ENCODE data around the gene CAMK1G. TPM values are rescaled to one million over a fixed set of nuclear protein-coding genes. Genes with fewer than 3 reads are reported as not detected.

The CAMK1G gene
- total RNA-seq, 1 experiment from 2014 or later, result not detected

DNA sequence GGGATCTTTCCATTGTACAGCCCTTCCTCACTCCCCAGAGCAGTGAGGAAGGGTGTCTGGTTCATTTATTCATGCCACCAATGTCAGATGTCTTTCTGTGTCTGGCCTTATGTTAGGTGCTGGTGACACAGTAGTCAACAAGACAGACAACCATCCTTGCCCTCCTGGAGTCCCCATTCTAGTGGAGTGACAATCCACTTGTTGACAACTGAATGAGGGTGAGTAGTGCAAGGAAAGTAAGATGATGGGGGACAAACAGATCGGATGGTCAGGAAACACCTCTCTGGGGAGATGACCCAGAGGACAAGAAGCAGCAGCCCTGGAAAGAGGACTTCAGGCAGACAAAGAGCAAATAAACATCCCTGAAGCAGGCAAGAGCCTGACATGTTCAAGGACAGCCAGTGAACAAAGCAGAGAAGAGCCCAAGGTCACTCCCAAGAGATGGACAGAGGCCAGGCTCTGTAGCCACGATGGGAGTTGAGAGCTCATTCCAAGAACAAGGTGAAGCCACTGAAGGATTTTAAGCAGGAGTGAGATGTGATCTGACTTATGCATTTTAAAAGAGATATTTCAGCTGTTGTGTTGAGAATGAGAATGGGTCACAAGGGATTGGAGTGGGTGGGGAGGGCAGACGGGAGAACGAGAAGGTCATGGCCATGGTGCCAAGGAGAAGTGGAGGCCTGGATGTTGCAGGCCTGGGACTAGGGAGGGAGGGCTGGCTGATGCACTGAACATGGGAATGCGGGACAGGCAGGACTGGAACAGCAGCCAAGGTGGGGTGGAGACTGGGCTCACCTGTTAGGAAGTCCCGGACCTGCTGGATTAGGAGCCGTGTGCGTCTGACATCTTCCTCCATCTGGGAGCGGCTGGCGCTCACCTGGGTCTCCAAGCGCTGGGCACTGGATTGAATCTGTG lies 38.5 kb downstream of the CAMK1G start:
- peaks cover 7% of the 10 kb centered on the region; the same call in 1 of the 2 replicates for H3F3A ChIP-seq (ENCODE audit: insufficient read depth, low read depth)
- no peaks in the 10 kb centered on the region for H3K79me2 ChIP-seq (ENCODE audit: low read depth)
- peaks cover 39% of the 10 kb centered on the region; the same call in 1 of the 2 replicates for H3K36me3 ChIP-seq (ENCODE audit: low read depth)
- no peaks in the 10 kb centered on the region for H3K9me3 ChIP-seq (ENCODE audit: insufficient read depth, low read depth)
- no peak overlapping the region for H3K4me3 ChIP-seq
- no peak overlapping the region for H2AFZ ChIP-seq
- no peak overlapping the region for H3K27ac ChIP-seq
- no peaks in the 10 kb centered on the region for H3K4me1 ChIP-seq (replicated peaks; ENCODE audit: insufficient read depth)
- intact Hi-C loops (cut with micrococcal nuclease; ENCODE audit: unreplicated experiment), result no loop called here
- H3K9me2 ChIP-seq (ENCODE audit: insufficient read depth), result no peaks in the 10 kb centered on the region
- ChIA-PET POLR2A (ENCODE audit: unreplicated experiment) (no interaction called here), CTCF (no interaction called here)
- H3K27me3 ChIP-seq (ENCODE audit: insufficient read depth, low read depth), result no peaks in the 10 kb centered on the region
- H4K20me1 ChIP-seq (ENCODE audit: insufficient read depth), result no peaks in the 10 kb centered on the region
- DNase-seq, result no peak
- H3K4me2 ChIP-seq, result no peak overlapping the region
- TF ChIP-seq EZH2 (IDR thresholded peaks at IDR 0.05; ENCODE audit: low read depth), result no peak
- TF ChIP-seq, protein P1, sequence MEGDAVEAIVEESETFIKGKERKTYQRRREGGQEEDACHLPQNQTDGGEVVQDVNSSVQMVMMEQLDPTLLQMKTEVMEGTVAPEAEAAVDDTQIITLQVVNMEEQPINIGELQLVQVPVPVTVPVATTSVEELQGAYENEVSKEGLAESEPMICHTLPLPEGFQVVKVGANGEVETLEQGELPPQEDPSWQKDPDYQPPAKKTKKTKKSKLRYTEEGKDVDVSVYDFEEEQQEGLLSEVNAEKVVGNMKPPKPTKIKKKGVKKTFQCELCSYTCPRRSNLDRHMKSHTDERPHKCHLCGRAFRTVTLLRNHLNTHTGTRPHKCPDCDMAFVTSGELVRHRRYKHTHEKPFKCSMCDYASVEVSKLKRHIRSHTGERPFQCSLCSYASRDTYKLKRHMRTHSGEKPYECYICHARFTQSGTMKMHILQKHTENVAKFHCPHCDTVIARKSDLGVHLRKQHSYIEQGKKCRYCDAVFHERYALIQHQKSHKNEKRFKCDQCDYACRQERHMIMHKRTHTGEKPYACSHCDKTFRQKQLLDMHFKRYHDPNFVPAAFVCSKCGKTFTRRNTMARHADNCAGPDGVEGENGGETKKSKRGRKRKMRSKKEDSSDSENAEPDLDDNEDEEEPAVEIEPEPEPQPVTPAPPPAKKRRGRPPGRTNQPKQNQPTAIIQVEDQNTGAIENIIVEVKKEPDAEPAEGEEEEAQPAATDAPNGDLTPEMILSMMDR (conservative IDR thresholded peaks at IDR 0.05), result no peak
- no TSS peak for BruUV-seq (replicated peaks)

GRCh38 chr1:209622841-209623829 lies 39.6 kb downstream of the CAMK1G start:
- ChIA-PET POLR2A (ENCODE audit: unreplicated experiment) (no interaction called here), CTCF (no interaction called here)
- TF ChIP-seq EZH2 (IDR thresholded peaks at IDR 0.05; ENCODE audit: low read depth), result no peak
- TF ChIP-seq, protein P1 (conservative IDR thresholded peaks at IDR 0.05), result no peak

More at GRCh38 chr1:209622841-209623829, 39.6 kb downstream of the CAMK1G start:
- Histone ChIP-seq H3K27ac (no peak overlapping the region), H3K9me3 (ENCODE audit: insufficient read depth, low read depth) (no peaks in the 10 kb centered on the region), H3K4me2 (no peak overlapping the region), H3K4me1 (replicated peaks; ENCODE audit: insufficient read depth) (no peaks in the 10 kb centered on the region), H3K27me3 (ENCODE audit: insufficient read depth, low read depth) (no peaks in the 10 kb centered on the region), H3F3A (ENCODE audit: insufficient read depth, low read depth) (peaks cover 7% of the 10 kb centered on the region; the same call in 1 of the 2 replicates), H4K20me1 (ENCODE audit: insufficient read depth) (no peaks in the 10 kb centered on the region), H3K4me3 (no peak overlapping the region), H3K79me2 (ENCODE audit: low read depth) (no peaks in the 10 kb centered on the region), H2AFZ (no peak overlapping the region), H3K36me3 (ENCODE audit: low read depth) (peaks cover 36% of the 10 kb centered on the region; the same call in 1 of the 2 replicates), H3K9me2 (ENCODE audit: insufficient read depth) (no peaks in the 10 kb centered on the region)
- no peak for DNase-seq
- intact Hi-C loops (cut with micrococcal nuclease; ENCODE audit: unreplicated experiment), result no loop called here
- no TSS peak for BruUV-seq (replicated peaks)

Data from PC-9 (cell line).